Panc1 (cell line): ENCODE measurements around the gene DPEP2NB.

ENCODE experiments used
- POLR2AphosphoS5 ChIP-seq: IDR thresholded peaks from 2 replicates; pipeline ENCODE4 v1.6.1; 2012; ENCODE audit warnings: mild to moderate bottlenecking, low read depth, low read length, moderate library complexity
- SIN3A ChIP-seq: IDR thresholded peaks from 2 replicates; pipeline ENCODE4 v1.6.1; 2012; ENCODE audit warnings: low read depth, mild to moderate bottlenecking, low read length, moderate library complexity, borderline replicate concordance; ENCODE audit not compliant: insufficient read depth
- TF ChIP-seq, protein P1 (sequence below): fragments of 450-650 bp; IDR thresholded peaks from 2 replicates; pipeline ENCODE4 v1.5.1; 2017; ENCODE audit warnings: mild to moderate bottlenecking
- TF ChIP-seq, protein P2 (sequence below), 2 experiments: IDR thresholded peaks; 2 replicates each; pipeline ENCODE4 v1.6.1; 2011 to 2012; ENCODE audit warnings: low read depth in 2 of 2, control low read depth in 1 of 2, low read length in 1 of 2, mild to moderate bottlenecking in 1 of 2, moderate library complexity in 1 of 2; ENCODE audit not compliant: insufficient read depth in 1 of 2

- TF ChIP-seq, protein P1, sequence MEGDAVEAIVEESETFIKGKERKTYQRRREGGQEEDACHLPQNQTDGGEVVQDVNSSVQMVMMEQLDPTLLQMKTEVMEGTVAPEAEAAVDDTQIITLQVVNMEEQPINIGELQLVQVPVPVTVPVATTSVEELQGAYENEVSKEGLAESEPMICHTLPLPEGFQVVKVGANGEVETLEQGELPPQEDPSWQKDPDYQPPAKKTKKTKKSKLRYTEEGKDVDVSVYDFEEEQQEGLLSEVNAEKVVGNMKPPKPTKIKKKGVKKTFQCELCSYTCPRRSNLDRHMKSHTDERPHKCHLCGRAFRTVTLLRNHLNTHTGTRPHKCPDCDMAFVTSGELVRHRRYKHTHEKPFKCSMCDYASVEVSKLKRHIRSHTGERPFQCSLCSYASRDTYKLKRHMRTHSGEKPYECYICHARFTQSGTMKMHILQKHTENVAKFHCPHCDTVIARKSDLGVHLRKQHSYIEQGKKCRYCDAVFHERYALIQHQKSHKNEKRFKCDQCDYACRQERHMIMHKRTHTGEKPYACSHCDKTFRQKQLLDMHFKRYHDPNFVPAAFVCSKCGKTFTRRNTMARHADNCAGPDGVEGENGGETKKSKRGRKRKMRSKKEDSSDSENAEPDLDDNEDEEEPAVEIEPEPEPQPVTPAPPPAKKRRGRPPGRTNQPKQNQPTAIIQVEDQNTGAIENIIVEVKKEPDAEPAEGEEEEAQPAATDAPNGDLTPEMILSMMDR = no peak
- TF ChIP-seq POLR2AphosphoS5 (no peak), SIN3A (no peak)
- TF ChIP-seq, protein P2, sequence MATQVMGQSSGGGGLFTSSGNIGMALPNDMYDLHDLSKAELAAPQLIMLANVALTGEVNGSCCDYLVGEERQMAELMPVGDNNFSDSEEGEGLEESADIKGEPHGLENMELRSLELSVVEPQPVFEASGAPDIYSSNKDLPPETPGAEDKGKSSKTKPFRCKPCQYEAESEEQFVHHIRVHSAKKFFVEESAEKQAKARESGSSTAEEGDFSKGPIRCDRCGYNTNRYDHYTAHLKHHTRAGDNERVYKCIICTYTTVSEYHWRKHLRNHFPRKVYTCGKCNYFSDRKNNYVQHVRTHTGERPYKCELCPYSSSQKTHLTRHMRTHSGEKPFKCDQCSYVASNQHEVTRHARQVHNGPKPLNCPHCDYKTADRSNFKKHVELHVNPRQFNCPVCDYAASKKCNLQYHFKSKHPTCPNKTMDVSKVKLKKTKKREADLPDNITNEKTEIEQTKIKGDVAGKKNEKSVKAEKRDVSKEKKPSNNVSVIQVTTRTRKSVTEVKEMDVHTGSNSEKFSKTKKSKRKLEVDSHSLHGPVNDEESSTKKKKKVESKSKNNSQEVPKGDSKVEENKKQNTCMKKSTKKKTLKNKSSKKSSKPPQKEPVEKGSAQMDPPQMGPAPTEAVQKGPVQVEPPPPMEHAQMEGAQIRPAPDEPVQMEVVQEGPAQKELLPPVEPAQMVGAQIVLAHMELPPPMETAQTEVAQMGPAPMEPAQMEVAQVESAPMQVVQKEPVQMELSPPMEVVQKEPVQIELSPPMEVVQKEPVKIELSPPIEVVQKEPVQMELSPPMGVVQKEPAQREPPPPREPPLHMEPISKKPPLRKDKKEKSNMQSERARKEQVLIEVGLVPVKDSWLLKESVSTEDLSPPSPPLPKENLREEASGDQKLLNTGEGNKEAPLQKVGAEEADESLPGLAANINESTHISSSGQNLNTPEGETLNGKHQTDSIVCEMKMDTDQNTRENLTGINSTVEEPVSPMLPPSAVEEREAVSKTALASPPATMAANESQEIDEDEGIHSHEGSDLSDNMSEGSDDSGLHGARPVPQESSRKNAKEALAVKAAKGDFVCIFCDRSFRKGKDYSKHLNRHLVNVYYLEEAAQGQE (IDR thresholded peaks at IDR 0.05; ENCODE audit: insufficient read depth in 1 of 2, low read depth in 2 of 2, low read length in 1 of 2) = no peak
These were observed 39.5 kb downstream of the DPEP2NB start for GRCh38 chr16:67976205-67976604.
